ENCODE measurements around the gene CNR1.
"Not testable (repeated sequence)": the region's sequence is repeated elsewhere in the genome, so short reads cannot be mapped to it uniquely, and the experiment has no call there.

The CNR1 gene

GRCh38 chr6:88165844-88166492 is at the start of gene CNR1:
CNR1 (minus strand) TSS chr6:88166347; CDS start chr6:88145274, 21,073 bp downstream.
- DNase-seq (ENCODE audit: low read depth) = no peak

- DNase-seq (ENCODE audit: low read depth) = no peak
Observed at GRCh38 chr6:88211446-88211845, 45.3 kb upstream of the CNR1 start.

DNA sequence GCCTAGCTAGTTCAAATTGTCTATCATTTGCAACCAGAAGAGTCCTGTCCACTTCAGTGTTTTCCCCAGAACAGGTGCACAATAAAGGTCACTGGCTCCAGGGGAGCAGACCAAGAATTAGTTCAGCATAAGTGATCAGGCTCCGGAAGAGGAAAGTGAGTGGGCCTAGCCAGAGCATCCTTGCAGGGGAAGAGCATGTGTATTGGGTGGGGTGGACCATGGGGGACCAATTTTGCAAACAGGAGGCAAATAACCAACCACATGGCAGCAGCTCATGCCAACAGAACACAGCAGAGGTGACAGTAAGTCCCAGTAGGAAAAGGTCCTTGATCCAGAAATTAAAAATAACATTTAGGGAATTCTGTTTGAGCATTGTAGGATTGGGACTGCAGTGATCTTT is 43.2 kb upstream of the CNR1 start:
- no peak for DNase-seq (ENCODE audit: low read depth)

DNA sequence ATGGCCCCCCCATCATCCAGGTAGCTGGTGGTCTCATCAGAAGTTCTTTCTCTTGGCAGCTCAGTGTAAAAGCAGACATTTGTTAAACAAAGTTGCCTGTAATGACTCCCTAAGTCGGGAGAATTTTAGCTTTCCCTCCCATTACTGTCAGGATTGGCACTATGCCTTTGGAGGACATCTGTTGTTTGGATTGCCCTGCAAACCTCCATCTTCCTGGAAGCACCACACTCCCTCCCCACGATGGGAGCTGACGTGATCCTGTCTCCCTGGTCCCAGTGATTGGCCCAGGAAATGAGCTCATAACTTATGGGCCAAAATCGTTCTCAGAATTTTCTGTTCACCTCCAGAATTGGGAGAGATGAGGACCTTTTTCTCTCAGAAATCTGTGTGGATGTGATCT is 42.6 kb upstream of the CNR1 start:
- no peak for DNase-seq (ENCODE audit: low read depth)

- DNase-seq (ENCODE audit: low read depth) = not testable (repeated sequence)
Observed at GRCh38 chr6:88201734-88202133, 35.6 kb upstream of the CNR1 start.

- no peak for DNase-seq (ENCODE audit: low read depth)
Observed at GRCh38 chr6:88184921-88185320, 18.8 kb upstream of the CNR1 start.

DNA sequence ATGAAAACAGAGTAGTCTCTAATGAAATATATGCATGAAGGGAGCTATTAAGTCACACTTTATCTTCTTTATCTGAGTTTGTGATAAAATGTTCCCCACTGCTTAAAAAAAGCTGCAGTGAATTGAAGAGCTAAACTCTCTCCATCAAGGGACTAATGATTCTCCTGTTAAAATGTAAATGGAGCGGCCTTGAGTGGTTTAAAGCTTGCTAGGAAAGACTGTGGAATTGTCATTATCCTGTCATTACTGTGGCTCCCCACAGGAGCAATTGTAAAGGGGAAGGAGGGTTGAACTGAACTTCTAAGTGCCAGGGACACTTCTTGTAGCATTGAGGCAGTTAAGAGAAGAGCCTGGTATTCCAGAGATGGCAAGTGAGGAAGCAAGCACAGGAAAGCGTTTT is 17.3 kb upstream of the CNR1 start:
- no peak for DNase-seq (ENCODE audit: low read depth)

DNA sequence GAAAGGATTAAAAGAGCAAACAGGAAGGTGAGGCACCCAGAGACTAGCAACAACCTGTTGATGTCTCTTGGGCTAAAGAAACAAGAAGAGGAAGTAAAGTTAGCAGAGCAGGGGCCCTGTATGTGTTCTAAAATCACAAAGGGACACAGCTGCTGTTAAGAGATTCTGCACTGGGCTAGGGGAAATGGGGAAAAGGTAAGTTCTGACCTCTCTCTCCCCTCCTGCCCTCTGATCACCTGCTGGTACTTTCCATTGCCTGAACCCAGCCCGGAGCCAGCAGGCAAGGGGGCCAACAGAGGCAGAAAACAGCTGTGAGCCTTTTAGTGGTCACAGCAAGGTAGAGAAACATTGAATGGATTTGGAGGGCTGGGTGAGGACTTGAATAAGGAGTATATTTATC is 13.5 kb upstream of the CNR1 start:
- no peak for DNase-seq (ENCODE audit: low read depth)

DNA sequence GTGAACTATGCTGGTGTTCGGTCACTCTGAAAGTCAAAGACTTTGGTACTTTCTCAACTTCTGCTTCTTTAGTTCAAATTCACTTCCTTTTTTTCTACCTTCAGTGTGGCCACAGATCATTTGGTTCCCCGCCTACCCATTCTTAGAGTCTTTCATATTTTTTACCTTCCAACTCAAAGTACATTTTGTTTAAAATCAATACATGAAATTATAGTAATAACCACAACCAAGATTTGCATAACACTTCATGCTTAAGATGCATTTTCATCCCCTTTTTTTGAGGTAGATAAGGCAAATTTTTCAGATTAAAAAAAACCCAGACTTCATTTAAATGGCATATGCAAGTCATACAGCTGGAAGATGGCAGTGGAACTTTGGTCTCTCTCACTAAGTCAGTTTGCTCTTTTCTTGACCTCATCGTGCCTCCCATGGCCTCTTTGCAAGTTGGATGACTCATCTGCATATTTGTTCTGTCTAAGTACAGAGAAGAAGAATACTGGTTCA is 11.9 kb upstream of the CNR1 start:
- DNase-seq (ENCODE audit: low read depth) = no peak

DNA sequence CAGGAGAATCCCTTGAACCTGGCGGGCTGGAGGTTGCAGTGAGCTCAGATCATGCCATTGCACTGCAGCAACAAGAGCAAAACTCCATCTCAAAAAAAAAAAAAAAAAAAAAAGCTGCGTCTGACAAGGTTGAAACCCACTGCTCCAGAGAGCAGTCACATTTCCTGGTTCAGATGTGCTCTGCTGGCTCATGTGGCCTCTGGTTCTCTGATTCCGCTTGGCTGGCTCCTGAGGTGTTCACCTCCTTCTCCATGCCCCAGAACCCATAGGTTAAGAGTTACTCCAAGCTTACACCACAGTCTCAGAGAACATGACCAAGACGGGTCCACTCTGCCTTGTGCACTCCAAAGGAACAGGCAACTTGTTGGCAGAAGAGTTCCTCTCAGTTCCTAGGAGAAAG is 8.8 kb upstream of the CNR1 start:
- DNase-seq (ENCODE audit: low read depth) = no peak

- DNase-seq (ENCODE audit: low read depth) = no peak
Observed at GRCh38 chr6:88171312-88171711, 5.2 kb upstream of the CNR1 start.

DNA sequence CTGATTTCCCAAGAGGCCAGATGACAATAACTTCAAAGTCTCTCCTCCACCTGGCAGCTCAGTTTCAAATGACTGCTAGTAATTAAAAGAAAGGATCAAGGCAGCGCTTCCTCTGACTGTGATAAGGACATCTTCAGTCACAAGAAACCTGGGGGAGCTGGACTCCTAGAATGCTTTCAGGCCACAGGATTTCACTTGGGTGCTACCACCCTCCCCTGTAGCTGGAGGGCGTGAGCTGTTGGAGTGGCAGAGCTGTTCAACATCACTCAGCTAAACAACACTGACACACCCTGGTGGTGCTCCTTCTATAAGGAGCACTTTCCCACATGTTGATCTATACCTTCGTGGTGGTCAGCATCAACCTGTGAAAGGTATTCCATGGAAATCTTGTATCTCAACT is 2.2 kb upstream of the CNR1 start:
- no peak for DNase-seq (ENCODE audit: low read depth)

DNA sequence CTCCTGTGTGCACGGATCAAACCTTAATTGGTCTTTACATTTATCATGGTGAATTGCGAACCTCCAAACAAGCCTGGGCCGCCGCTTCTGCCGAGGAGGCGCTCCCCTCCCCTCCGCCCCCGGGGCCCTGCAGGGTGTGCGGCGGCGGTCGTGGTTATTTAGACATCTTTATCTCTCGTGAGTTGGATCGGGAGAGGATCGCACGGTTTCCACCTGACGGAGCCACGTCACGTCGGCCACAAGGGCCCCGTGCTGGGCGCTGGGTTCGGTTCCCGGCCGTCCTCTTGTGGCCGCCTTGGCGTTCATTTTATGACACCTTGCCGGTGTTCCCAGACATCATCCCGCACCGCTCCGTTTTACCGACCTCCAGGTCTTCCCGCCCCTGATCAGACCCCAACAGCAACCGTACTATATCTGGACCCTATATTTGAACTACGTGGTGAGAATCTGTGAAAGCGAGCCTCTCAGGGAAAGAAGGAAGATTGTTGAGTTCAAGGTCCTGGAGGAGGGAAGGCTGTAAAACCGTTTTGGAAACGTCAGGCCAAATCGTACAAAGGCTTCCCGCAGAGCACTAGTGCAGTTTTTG is 1.3 kb upstream of the CNR1 start:
- no peak for DNase-seq (ENCODE audit: low read depth)

DNA sequence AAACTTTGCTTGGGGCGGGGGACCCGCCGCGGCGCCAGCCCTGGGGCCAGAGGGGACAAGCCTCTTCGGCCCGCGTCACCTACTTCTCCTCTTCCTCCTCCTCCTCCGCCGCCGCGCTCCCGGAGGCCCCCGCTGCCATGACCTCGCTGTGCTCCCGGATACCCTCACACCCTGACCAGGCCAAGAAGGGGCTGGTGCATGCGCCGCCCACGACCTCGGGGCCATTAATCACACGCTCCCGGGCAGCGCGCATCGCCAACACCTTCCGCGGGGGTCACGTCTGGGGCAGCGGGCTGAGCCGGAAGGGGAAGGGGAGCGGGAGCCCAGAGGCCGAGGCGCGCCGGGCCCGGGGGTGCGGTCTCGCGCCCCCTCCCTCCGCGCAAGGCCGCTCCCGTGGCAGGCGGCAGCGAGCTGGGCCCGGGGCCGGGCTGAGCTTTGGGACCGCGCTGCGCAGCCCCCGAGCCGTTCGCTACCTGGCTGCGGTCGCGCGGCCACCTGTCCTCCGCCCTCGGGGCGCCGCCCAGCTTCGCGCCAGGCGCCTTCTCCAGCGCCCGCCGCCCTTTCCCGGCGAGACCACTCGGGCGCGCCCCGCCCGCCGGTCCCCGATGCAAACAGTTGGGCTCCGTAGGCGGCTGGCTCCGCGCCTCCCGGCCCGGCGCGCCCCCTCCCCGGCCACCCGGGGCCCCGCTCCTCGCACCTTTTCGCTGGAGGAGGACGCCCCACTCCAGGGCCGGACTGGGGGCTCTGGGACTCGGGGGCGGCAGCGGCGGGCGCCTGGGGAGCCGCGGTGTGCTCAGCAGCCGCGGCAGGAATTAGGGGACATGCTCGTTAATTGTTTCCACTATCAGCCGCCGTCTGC is 575 bp upstream of the CNR1 start:
- no peak for DNase-seq (ENCODE audit: low read depth)

DNA sequence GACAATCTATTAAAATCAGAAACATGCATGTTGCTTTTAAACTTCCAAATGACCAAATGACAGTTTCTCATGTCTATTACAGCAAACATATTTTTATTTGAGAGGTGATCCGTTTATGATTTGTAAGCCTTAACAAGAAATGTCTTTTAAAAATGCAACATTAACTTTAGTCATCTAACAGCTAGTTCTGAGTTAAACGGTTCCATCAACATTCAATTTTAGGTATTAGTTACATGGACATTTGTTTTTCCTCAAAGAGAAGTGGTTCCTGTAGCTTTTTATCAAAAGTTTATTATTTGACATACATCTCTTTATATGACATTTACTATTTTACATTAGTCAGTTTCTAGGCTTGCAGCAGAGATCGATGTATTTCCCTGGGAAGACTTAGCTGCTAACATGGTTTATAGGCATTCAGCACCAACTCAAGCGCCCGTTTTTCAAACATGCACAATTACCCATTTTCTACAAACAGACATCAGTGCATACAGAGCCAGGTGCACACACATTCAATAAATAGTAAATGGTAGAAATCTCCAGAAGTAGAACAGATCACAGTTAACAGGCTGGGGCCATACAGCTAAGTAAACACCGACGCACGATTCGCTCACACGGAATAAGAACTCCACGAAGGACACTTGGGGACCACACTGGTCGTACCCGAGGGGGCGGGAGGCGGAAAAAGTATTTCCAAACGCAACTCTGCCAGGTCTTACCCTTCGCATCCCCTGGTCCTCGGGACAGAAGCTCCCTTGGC is 882 bp downstream of the CNR1 start:
- DNase-seq (ENCODE audit: low read depth) = no peak

GRCh38 chr6:88164061-88164460 is 2.1 kb downstream of the CNR1 start:
- DNase-seq (ENCODE audit: low read depth) = no peak

DNA sequence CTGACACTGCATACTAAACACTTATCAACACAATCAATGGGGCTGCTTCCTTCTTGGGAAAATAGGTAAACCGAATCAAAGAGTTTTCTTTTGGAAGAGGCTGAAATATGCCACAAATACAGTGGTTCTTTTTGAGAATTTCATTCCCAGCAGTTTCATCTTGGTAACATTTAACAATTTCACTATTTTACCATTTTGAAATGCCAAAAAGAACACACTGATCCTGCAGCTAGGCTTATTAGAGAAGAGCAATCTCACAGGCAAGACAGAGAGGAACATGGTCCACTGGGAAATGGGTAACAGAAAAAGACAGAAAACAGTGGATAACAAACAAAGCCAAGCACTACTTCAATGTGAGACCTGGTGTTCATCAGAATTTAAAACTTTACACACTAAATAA is 2.5 kb downstream of the CNR1 start:
- DNase-seq (ENCODE audit: low read depth) = no peak

- DNase-seq (ENCODE audit: low read depth) = no peak
Observed at GRCh38 chr6:88161940-88162339, 4.2 kb downstream of the CNR1 start.

DNA sequence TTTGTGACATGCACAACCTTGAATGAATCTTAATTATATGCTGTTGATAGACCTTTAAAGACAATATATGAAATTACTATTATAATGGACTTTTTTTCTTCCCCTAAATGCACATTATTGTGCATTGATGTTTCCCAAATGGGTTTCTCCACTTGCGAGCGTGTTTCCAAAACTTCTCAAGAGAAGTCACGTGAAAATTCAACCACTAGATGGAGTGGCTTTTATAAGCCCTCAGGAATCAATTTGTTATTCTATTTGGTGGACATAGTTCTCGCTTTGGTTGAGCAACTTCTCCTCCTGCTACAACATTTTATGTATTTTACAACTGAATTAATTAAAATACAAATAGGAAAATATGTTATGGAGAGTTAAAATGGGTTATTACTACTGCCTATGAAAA is 9.0 kb downstream of the CNR1 start:
- no peak for DNase-seq (ENCODE audit: low read depth)

DNA sequence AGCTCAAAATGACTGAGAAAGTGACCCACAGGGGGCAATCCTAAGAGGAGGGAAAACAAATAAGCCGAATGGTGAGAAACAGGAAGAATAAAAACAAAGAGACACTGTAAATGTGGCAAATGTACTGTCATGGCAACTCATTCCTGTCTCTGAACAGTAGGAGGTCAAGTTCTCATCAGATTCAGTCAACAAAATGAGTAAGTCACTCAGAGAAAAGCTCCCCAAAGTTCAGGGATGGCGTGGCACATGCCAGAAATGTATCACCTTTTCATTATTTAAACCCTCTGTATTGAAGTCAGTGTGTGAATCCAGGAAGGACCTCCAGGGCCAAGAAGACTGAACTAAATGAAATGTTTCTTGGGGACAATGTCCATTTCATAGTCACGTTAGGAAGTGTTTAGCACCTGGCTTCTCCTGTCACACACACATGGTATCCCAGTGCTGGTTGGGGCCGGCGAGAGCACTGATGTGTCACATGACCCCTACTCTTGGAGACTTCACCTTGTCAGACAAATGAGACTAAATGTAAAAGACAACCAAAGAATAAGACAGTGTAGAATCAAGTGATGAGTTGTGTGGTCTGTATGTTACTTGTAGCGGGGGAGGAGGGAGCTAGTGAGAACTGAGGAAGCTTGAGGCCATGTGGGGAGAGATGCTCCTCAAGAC is 20.7 kb downstream of the CNR1 start:
- DNase-seq (ENCODE audit: low read depth) = no peak

DNA sequence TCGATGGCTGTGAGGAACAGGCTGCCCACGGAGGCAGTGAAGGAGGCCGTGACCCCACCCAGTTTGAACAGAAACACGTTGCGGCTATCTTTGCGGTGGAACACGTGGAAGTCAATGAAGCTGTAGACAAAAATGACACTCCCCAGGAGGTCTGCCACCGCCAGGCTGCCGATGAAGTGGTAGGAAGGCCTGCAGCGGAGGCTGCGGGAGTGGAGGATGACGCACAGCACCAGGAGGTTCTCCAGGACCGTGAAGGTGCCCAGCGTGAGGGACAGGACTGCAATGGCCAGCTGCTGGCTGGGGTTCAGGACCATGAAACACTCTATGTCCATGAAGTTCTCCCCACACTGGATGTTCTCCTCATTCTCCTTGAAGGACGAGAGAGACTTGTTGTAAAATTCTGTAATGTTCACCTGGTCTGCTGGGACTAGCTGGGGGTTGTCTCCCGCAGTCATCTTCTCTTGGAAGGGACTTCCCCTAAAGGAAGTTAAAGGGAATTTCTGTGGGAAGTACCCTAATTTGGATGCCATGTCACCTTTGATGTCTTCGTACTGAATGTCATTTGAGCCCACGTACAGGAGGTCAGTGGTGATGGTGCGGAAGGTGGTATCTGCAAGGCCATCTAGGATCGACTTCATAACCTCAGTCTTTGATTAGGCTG is 21.4 kb downstream of the CNR1 start:
- DNase-seq (ENCODE audit: low read depth) = no peak
